Panc1 (cell line): ENCODE results near the gene RNF222. TPM values are rescaled to one million over a fixed set of nuclear protein-coding genes. Genes with fewer than 3 reads are reported as not detected.
A peak's percentile ranks its signal among the peaks of the same experiment; 100 is the strongest.

Source experiments
- ATAC-seq: fragments of 200-7000 bp; cut with Tn5 transposase; 2 replicates; pipeline ENCODE4 v1.9.1; 2020; ENCODE audit warnings: mild to moderate bottlenecking, moderate library complexity
- BruUV-seq: library from RNA; stranded (reverse); fragments of 400-500 nt; replicated peaks from 2 replicates; lab custom pipeline; 2021; lab: Mats Ljungman, UMichigan
- CTCF ChIA-PET: fragments of 300-600 bp; sonication (Branson Sonifier 250); formaldehyde crosslinking; loops from one replicate; lab custom pipeline; 2022; ENCODE audit warnings: antibody characterized with exemption; lab: Charles Lee
- POLR2A ChIA-PET: fragments of 300-600 bp; sonication (Branson Sonifier 250); formaldehyde crosslinking; loops from one replicate; lab custom pipeline; 2022; ENCODE audit warnings: antibody characterized with exemption; lab: Charles Lee
- DNase-seq: peaks from one replicate; pipeline ENCODE4 v3.0.0-alpha.2; 2010; ENCODE audit warnings: low read depth, low spot score
- H3K27ac ChIP-seq: 2 replicates; pipeline ENCODE4 v1.5.1; 2011; ENCODE audit warnings: mild to moderate bottlenecking, low read length, inconsistent platforms
- H3K27me3 ChIP-seq: fragments of 200-500 bp; sonication (Bioruptor generic); 2 replicates; pipeline ENCODE4 v1.6.0; 2014; ENCODE audit warnings: low read length, inconsistent platforms; ENCODE audit not compliant: control insufficient read depth, insufficient read depth
- H3K36me3 ChIP-seq: fragments of 200-500 bp; sonication (Bioruptor generic); 2 replicates; pipeline ENCODE4 v1.5.1; 2014; ENCODE audit warnings: inconsistent platforms, mild to moderate bottlenecking, low read length, moderate library complexity; ENCODE audit not compliant: control insufficient read depth, insufficient read depth
- H3K4me1 ChIP-seq: 2 replicates; pipeline ENCODE4 v1.5.1; 2011; ENCODE audit warnings: inconsistent platforms, mild to moderate bottlenecking, low read length, moderate library complexity; ENCODE audit not compliant: control insufficient read depth, insufficient read depth
- H3K4me3 ChIP-seq, 2 experiments: 2 replicates each; pipeline ENCODE4 v1.5.1; 2011 to 2012; ENCODE audit warnings: low read depth in 2 of 2, low read length in 2 of 2, mild to moderate bottlenecking in 2 of 2, inconsistent platforms in 1 of 2, moderate library complexity in 1 of 2
- H3K9me3 ChIP-seq: fragments of 200-500 bp; sonication (Bioruptor generic); 2 replicates; pipeline ENCODE4 v1.5.1; 2014; ENCODE audit warnings: low read depth, mild to moderate bottlenecking, inconsistent platforms, low read length, moderate library complexity; ENCODE audit not compliant: control insufficient read depth, insufficient read depth
- CTCF ChIP-seq: fragments of 450-650 bp; IDR thresholded peaks from 2 replicates; pipeline ENCODE4 v1.5.1; 2017; ENCODE audit warnings: mild to moderate bottlenecking
- POLR2AphosphoS5 ChIP-seq: IDR thresholded peaks from 2 replicates; pipeline ENCODE4 v1.6.1; 2012; ENCODE audit warnings: mild to moderate bottlenecking, low read depth, low read length, moderate library complexity
- REST ChIP-seq, 2 experiments: IDR thresholded peaks; 2 replicates each; pipeline ENCODE4 v1.6.1; 2011 to 2012; ENCODE audit warnings: low read depth in 2 of 2, control low read depth in 1 of 2, low read length in 1 of 2, mild to moderate bottlenecking in 1 of 2, moderate library complexity in 1 of 2; ENCODE audit not compliant: insufficient read depth in 1 of 2
- SIN3A ChIP-seq: IDR thresholded peaks from 2 replicates; pipeline ENCODE4 v1.6.1; 2012; ENCODE audit warnings: low read depth, mild to moderate bottlenecking, low read length, moderate library complexity, borderline replicate concordance; ENCODE audit not compliant: insufficient read depth
- TCF7L2 ChIP-seq: IDR thresholded peaks from 2 replicates; pipeline ENCODE4 v1.6.1; 2011; ENCODE audit warnings: mild to moderate bottlenecking, low read depth, low read length, inconsistent platforms
- in situ Hi-C: cut with HindIII; loops from 2 replicates; pipeline ENCODE4 v1.10.0; 2016; ENCODE audit warnings: low sequenced_read_pairs, low pct_unique_long_range_greater_than_20kb
- intact Hi-C: fragments of 100-400 bp; cut with micrococcal nuclease; formaldehyde crosslinking; loops from one replicate; pipeline ENCODE4 v1.10.0; 2022; ENCODE audit not compliant: unreplicated experiment
- total RNA-seq: library from RNA; stranded (reverse); gene quantifications from one replicate; pipeline ENCODE4 v1.2.1, GENCODE V29; 2021; ENCODE audit not compliant: unreplicated experiment

The RNF222 gene
- total RNA-seq, 1 experiment from 2014 or later = not detected

GRCh38 chr17:8409966-8410882 lies 12.6 kb upstream of the RNF222 start:
- peak; percentile 71 for DNase-seq
- POLR2A ChIA-PET = interaction anchor here (0.6 to 0.7 kb wide), 2 partner anchors 61 to 91 kb away, joined by 4 to 8 read pairs; no protein-coding TSS in a partner anchor
- intact Hi-C loops = loop anchor here (10.0 kb wide), 1 partner anchor 335 kb away; the partner anchor contains the start of gene CCDC42
- in situ Hi-C loops = no loop called here
- peak; percentile 98 for ATAC-seq
- Histone ChIP-seq H3K27ac (no peak overlapping the region), H3K4me1 (no peaks in the 10 kb centered on the region), H3K36me3 (no peaks in the 10 kb centered on the region), H3K27me3 (no peaks in the 10 kb centered on the region), H3K4me3 (no peak overlapping the region), H3K9me3 (no peaks in the 10 kb centered on the region)
- no TSS peak for BruUV-seq
- TF ChIP-seq REST (IDR thresholded peaks at IDR 0.05; ENCODE audit: insufficient read depth in 1 of 2, low read depth in 2 of 2, low read length in 1 of 2) (no peak), CTCF (peak; percentile 89)
- CTCF ChIA-PET = interaction anchor here (0.6 to 1.0 kb wide), 6 partner anchors 10 to 376 kb away, joined by 3 to 6 read pairs (median 4); no protein-coding TSS in a partner anchor

GRCh38 chr17:8408371-8408770 lies 10.7 kb upstream of the RNF222 start:
- H3K4me3 ChIP-seq = no peak overlapping the region
- ChIA-PET CTCF (no interaction called here), POLR2A (no interaction called here)
- BruUV-seq = no TSS peak
- in situ Hi-C loops = no loop called here
- no peak for DNase-seq
- H3K36me3 ChIP-seq = no peaks in the 10 kb centered on the region
- ATAC-seq = no peak
- TF ChIP-seq POLR2AphosphoS5 (no peak), SIN3A (no peak), REST (IDR thresholded peaks at IDR 0.05; ENCODE audit: insufficient read depth in 1 of 2, low read depth in 2 of 2, low read length in 1 of 2) (no peak), TCF7L2 (no peak)
- no peak overlapping the region; the same call in 1 of the 2 replicates for H3K27ac ChIP-seq
- intact Hi-C loops = no loop called here
- H3K9me3 ChIP-seq = no peaks in the 10 kb centered on the region
- no peaks in the 10 kb centered on the region for H3K27me3 ChIP-seq
- no peaks in the 10 kb centered on the region for H3K4me1 ChIP-seq
